GM13976 (cell line): Measurements from ENCODE around the gene AUTS2.
"Not testable (repeated sequence)": the region's sequence is repeated elsewhere in the genome, so short reads cannot be mapped to it uniquely, and the experiment has no call there.

ENCODE experiments used
- DNase-seq: peaks from one replicate; pipeline ENCODE4 v3.0.0; 2012; ENCODE audit warnings: low spot score
- CTCF ChIP-seq: IDR thresholded peaks from 2 replicates; pipeline ENCODE4 v1.5.1; 2012; ENCODE audit warnings: borderline replicate concordance, mild to moderate bottlenecking; ENCODE audit not compliant: insufficient read depth; ENCODE audit errors: extremely low read depth, missing control alignments, control extremely low read depth
- in situ Hi-C: fragments of 300-500 bp; cut with MboI; formaldehyde crosslinking; loops from one replicate; pipeline ENCODE4 v1.12.0; 2022; ENCODE audit warnings: low sequenced_read_pairs, mixed read lengths, inconsistent platforms; ENCODE audit not compliant: unreplicated experiment

The AUTS2 gene

GRCh38 chr7:69776611-69777010, 178.3 kb downstream of the AUTS2 start:
- in situ Hi-C loops = no loop called here
- DNase-seq = no peak

GRCh38 chr7:69778138-69778537, 179.9 kb downstream of the AUTS2 start:
- no peak for DNase-seq
- no peak for TF ChIP-seq CTCF
- in situ Hi-C loops = no loop called here

More at GRCh38 chr7:69776611-69777010, 178.3 kb downstream of the AUTS2 start:
- TF ChIP-seq CTCF = no peak

DNA sequence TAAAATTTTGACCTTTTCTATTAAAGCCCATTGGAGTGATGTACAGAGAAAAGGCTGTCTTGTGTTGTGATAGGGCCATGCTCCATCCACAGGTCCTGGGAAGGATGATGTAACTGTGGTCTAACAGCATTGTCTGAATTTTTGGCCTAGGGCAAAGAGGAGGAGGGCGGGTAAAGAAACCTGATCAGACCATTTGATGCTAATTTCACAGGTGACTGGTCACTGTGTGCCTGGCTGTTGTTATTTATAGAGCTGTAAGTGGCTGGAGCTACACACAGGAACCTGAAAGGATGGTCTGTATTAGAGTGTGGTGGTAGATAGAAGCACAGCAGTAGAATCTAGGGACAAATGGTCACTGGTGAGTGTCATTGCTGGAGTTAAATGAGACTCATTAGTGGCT, 182.1 kb downstream of the AUTS2 start:
- no peak for DNase-seq
- no peak for TF ChIP-seq CTCF
- in situ Hi-C loops = no loop called here

DNA sequence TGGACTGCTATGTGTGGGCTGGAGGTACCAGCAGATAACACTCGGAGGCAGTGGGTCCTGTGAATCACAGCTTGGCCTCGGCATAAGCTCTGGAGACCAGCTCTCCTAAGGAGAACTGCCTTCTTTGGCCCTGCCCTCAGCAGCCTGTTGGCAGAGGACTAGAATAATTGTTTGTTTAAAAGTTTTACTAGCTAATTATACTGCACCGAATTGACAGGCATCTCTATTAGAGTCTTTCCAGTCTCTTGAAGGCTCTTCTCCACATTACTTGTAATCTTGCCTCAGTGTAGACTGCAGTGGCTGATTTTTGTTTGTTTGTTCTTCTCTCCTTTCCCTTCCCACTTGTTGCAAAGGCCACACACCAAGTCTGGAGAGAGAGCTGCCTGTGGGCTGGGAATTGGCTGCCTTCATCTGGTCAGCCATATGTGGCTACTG, 183.2 kb downstream of the AUTS2 start:
- no peak for DNase-seq
- TF ChIP-seq CTCF = no peak
- in situ Hi-C loops = no loop called here

DNA sequence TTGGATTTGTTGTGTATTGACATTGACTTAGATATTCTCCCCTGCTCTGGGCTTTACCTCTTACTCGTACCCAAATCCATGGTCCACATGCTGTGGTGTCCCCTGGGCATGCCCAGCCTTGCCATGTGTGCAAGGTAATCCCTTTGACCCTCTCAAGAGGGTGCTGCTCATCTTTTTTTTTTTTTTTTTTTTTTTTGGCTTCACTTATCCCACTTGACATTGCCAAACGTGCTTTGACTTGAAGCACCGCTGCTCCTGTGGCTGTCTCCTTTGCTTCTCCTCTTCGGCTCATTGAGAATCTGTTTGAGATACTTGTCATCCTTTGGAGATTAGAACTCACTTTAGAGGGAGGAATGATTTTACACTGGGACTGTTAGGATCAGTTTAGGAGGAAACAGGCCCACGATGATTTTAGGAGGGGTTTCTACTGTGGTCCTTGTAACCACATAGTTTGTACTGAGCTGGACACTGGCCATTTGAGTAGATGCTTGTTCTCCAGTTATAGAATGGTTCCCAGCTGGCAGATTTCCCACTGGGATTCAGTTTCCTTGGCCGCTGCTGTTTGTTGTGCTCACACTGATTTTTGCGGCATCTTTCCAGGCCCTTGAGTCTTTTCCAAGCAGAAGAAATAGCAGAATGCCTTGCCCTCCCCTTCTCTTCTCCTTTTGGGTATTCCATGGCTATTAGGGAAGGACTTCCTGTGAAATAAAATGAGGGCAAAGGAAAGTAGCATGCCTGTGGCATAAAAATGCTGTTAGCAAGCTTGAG, 184.8 kb downstream of the AUTS2 start:
- TF ChIP-seq CTCF = no peak
- no peak for DNase-seq
- in situ Hi-C loops = no loop called here

GRCh38 chr7:69786130-69786529, 187.9 kb downstream of the AUTS2 start:
- DNase-seq, in situ Hi-C loops: not testable (repeated sequence)

DNA sequence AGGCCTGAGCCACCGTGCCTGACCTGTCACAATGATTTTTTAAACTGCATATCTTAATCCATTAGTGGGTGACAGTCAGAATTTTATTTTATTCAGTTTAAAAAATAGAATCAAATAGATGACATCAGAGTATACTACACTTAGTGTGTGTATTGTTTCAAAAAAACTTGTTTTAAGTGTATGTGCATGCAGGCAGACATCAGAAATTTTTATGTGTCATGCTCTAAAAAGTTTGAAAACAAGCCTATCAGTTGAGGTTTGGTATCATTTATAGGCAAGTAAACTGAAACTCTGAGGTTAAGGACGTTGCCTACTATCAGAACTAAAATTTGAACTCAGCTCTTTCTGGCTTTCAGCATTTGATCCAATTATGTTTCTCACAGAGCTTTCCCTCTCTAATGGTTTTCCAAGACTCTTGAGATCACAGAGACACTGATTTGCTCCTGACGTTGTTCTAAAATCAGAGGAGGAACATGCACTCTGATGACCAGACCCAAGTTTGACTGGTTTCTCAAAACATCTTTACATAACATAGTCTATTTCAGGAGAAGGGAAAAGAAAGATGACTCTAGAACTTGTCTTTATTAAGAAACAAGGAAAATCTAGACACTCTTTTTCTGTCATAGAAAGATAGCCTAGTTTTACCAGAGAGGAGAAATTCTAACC, 188.6 kb downstream of the AUTS2 start:
- DNase-seq = no peak
- in situ Hi-C loops = no loop called here
- no peak for TF ChIP-seq CTCF
